ENCODE results near the gene PPP2R1A. TPM values are rescaled to one million over a fixed set of nuclear protein-coding genes. Genes with fewer than 3 reads are reported as not detected.

PPP2R1A gene
- total and polyA plus RNA-seq, 10 donors = 81.1 to 200 (median 171) TPM

DNA sequence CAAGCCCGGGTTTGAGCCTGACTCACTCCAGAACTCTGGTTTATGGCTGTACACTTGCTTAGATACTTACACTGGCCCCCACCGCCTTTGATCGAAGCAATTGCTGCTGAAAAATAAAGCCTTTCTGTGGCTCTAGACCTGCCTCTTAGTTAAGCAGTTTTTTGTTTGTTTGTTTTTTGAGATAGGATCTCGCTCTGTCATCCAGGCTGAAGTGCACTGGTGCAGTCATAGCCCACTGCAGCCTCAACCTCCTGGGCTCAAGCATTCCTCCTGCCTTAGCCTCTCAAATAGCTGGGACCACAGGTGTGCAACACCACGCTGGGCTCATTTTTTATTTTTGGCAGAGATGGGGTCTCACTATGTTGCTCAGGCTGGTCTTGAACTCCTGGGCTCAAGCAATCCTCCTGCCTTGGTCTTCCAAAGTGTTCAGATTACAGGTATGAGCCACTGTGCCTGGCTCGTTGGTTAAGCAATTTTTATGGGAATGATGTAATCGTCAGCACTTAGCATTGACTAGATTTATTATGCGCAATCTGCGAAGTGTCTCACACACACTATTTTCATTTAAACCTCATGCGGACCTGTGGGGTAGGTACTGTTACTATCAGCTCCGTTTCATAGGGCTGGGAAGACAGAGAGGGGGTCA lies 22.2 kb downstream of the PPP2R1A start:
- no peak for DNase-seq
- Histone ChIP-seq H3K4me3 (no peak overlapping the region), H3K4me1 (peaks cover 0 to 4% (median 0%) of the 10 kb centered on the region in 6 donors), H3K27ac (no peak overlapping the region), H3K9me3 (no peaks in the 10 kb centered on the region), H3K27me3 (replicated peaks in 1 of 7) (no peaks in the 10 kb centered on the region), H3K36me3 (peaks cover 10 to 100% (median 99%) of the 10 kb centered on the region in 6 donors)
- 82 to 96% (median 92%) methylated on average over 11 of the region's 11 CpGs for WGBS, 5 donors
- TF ChIP-seq POLR2AphosphoS5 (IDR thresholded peaks at IDR 0.05) (no peak), POLR2A (IDR thresholded peaks at IDR 0.05) (no peak)
- TF ChIP-seq, protein P1, sequence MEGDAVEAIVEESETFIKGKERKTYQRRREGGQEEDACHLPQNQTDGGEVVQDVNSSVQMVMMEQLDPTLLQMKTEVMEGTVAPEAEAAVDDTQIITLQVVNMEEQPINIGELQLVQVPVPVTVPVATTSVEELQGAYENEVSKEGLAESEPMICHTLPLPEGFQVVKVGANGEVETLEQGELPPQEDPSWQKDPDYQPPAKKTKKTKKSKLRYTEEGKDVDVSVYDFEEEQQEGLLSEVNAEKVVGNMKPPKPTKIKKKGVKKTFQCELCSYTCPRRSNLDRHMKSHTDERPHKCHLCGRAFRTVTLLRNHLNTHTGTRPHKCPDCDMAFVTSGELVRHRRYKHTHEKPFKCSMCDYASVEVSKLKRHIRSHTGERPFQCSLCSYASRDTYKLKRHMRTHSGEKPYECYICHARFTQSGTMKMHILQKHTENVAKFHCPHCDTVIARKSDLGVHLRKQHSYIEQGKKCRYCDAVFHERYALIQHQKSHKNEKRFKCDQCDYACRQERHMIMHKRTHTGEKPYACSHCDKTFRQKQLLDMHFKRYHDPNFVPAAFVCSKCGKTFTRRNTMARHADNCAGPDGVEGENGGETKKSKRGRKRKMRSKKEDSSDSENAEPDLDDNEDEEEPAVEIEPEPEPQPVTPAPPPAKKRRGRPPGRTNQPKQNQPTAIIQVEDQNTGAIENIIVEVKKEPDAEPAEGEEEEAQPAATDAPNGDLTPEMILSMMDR (IDR thresholded peaks at IDR 0.05 in 8 of 11, conservative IDR thresholded peaks at IDR 0.05 in 3 of 11) = no peak
- intact Hi-C loops (cut with DNase I; ENCODE audit: low total_unique reads) = no loop called here

- 97 to 98% (median 97%) methylated on average over 19 to 25 of the region's 25 CpGs for WGBS, 5 donors
- DNase-seq = no peak
- H3K36me3 ChIP-seq = peaks cover 10 to 100% (median 99%) of the 10 kb centered on the region in 6 donors
- peaks cover 0 to 4% (median 0%) of the 10 kb centered on the region in 6 donors for H3K4me1 ChIP-seq
- no peak overlapping the region for H3K4me3 ChIP-seq
- peak in 2 of 3 donors; percentile 10 to 61 for TF ChIP-seq POLR2AphosphoS5 (IDR thresholded peaks at IDR 0.05)
- TF ChIP-seq POLR2A (IDR thresholded peaks at IDR 0.05) = no peak
- TF ChIP-seq, protein P1 (IDR thresholded peaks at IDR 0.05 in 8 of 11, conservative IDR thresholded peaks at IDR 0.05 in 3 of 11) = no peak
- H3K27ac ChIP-seq = no peak overlapping the region
- intact Hi-C loops (cut with DNase I; ENCODE audit: low total_unique reads) = no loop called here
- H3K27me3 ChIP-seq (replicated peaks in 1 of 7) = no peaks in the 10 kb centered on the region
- no peaks in the 10 kb centered on the region for H3K9me3 ChIP-seq
Measured at GRCh38 chr19:52212572-52213255, 22.9 kb downstream of the PPP2R1A start.

DNA sequence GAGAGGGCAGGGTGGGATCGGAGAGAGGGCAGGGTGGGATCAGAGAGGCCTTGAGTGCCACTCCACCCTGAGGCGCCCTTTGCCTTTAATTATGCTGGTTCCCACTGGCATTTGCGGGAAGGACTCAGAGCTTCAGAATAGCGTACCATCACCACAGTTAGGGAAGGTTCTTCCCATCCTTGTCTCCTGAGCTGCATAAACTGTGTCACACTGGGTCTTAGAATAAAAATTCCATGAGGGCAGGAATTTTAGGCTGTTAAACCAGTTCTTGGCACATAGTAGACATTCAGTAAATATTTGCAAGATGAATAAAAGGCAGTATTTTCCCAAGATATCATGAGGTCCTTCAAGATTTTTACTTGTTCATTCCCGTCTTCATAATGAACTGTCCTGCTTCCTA lies 24.4 kb downstream of the PPP2R1A start:
- Histone ChIP-seq H3K27me3 (replicated peaks in 1 of 7) (no peaks in the 10 kb centered on the region), H3K9me3 (no peaks in the 10 kb centered on the region), H3K4me3 (no peak overlapping the region), H3K27ac (no peak overlapping the region), H3K36me3 (peaks cover 10 to 100% (median 99%) of the 10 kb centered on the region in 6 donors), H3K4me1 (no peaks in the 10 kb centered on the region)
- TF ChIP-seq, protein P1 (IDR thresholded peaks at IDR 0.05 in 8 of 11, conservative IDR thresholded peaks at IDR 0.05 in 3 of 11) = no peak
- TF ChIP-seq POLR2A (IDR thresholded peaks at IDR 0.05) = no peak
- TF ChIP-seq POLR2AphosphoS5 (IDR thresholded peaks at IDR 0.05) = no peak
- intact Hi-C loops (cut with DNase I; ENCODE audit: low total_unique reads) = no loop called here
- no peak for DNase-seq
- 94 to 99% (median 97%) methylated on average over 5 of the region's 5 CpGs for WGBS, 5 donors

DNA sequence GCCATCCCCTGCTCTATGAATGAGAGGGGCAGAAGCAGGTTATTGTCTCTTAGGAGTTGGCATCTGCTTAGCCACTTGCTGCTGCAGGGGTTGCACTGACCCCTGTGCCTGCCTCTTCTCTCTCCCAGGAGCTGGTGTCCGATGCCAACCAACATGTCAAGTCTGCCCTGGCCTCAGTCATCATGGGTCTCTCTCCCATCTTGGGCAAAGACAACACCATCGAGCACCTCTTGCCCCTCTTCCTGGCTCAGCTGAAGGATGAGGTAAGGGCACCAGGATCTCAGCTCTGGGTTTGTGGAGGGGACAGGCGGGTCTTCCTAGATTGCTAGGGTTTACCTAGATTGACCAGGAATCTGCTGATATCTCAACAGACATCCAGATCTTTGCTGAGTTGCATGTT lies 26.5 kb downstream of the PPP2R1A start:
- H3K4me3 ChIP-seq = no peak overlapping the region
- no peaks in the 10 kb centered on the region for H3K27me3 ChIP-seq (replicated peaks in 1 of 7)
- intact Hi-C loops (cut with DNase I; ENCODE audit: low total_unique reads) = no loop called here
- DNase-seq = no peak
- H3K4me1 ChIP-seq = no peaks in the 10 kb centered on the region
- H3K36me3 ChIP-seq = peaks cover 18 to 100% (median 100%) of the 10 kb centered on the region in 6 donors
- H3K9me3 ChIP-seq = no peaks in the 10 kb centered on the region
- WGBS, 5 donors = 93 to 100% (median 96%) methylated on average over 2 to 3 of the region's 3 CpGs
- TF ChIP-seq, protein P1 (IDR thresholded peaks at IDR 0.05 in 8 of 11, conservative IDR thresholded peaks at IDR 0.05 in 3 of 11) = no peak
- TF ChIP-seq POLR2A (IDR thresholded peaks at IDR 0.05) (no peak), POLR2AphosphoS5 (IDR thresholded peaks at IDR 0.05) (no peak)
- H3K27ac ChIP-seq = no peak overlapping the region

Measured in spleen (tissue), 11 donors.